HG03558 (cell line): Measurements from ENCODE around the gene AIM2.
A peak's percentile ranks its signal among the peaks of the same experiment; 100 is the strongest.
"Not testable (repeated sequence)": the region's sequence is repeated elsewhere in the genome, so short reads cannot be mapped to it uniquely, and the experiment has no call there.

Source experiments
- ATAC-seq: cut with Tn5 transposase; IDR thresholded peaks from one replicate; pipeline ENCODE4 v1.9.1; 2021; ENCODE audit warnings: moderate number of reproducible peaks; ENCODE audit not compliant: unreplicated experiment; ENCODE audit errors: extremely low read depth

AIM2 gene

GRCh38 chr1:159081626-159082025, 5.1 kb upstream of the AIM2 start:
- no peak for ATAC-seq

DNA sequence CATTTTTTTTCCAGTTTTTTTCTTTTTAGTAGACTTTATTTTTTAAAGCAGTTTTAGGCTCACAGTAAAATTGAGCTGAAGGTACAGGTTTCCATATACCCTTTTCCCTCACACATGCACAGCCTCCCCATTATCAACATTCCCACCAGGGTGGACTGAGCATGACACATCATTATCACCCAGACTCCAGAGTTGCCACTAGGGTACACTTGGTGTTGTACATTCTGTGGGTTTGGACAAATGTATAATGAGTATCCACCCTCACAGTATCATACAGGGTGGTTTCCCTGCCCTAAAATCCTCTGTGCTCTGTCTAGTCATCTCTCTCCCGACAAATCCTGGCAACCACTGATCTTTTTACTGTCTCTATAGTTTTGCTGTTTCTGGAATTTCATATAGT, 3.0 kb upstream of the AIM2 start:
- no peak for ATAC-seq

DNA sequence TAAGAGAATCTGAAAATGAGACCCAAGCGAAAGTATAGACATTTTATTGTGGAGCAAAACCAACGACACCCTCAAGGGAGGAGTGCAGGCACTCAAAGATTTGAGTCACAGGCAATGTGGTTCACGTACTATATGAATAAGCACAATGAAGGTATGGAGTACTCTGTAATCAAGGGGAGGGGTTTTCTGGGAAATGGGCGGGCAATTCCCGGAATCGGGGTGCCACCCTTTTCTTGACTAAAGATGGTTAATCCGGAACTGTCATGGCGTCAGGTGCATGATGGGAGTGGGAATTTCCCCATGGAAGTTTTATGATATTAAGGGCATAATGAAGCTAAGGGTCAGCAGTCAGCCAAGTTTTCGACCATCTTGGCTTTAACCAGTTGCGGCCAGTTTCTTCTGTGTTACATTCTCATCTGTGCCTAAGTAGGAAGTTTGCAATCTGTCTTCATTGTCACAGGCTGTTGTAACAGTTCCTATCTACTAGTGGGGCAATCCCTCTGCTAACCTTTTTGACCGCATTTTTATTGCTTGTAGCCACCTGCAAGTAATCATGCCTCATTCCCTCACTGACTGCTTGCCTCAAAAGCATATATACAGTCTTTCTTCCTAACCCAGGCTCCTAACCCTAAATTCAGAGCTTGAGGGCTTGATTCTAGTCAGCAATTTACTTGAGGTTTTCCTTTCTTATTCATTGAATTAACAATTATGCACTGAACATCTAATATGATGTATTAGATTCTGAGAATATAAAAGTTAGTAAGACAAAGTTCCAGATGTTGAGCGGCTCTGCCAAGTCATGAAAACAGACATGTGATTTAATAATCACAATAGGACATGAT, 775 bp upstream of the AIM2 start:
- ATAC-seq = peak; percentile 63

DNA sequence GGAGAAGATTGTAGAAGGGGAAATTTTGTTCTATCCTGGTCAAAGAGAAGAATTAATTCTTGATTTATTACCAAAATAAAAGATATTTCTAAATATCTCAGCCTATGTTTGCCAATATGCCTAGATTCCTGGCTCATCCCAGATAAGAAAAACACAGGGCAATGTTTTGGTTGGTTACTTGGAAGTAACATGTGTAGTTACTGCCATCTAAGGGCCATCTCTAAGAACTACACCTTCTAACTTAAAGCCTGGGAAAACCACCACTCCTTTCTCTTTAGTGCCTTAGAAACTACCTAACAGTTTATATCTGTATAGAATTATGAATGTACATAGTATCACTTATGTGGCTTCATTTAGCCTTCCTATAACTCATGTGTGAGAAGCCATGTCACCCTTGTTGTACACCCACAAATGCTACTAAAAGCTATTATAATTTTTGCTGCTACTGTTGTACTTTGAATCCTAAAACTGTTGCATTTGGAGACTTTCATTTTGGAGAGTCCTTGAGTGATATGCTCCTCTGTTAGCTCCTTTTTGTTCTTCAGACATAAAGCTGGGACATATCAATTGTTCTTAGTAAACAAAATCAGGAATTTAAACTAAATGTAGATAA, 4.5 kb downstream of the AIM2 start:
- ATAC-seq = no peak

DNA sequence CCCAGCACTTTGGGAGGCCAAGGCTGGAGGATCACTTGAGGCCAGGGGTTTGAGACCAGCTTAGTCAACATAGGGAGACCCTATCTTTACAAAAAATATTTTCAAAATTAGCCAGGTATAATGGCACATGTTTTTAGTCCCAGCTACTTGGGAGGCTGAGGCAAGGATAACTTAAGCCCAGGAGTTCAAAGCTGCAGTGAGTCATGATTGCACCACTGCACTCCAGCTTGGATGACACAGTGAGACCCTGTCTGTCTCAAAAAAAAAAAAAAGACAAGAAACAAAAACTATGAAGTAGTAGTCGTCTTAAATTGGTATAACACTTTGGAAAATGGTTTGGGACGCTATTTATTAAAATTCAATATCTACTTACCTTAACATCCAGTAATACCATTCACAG, 7.7 kb downstream of the AIM2 start:
- no peak for ATAC-seq

DNA sequence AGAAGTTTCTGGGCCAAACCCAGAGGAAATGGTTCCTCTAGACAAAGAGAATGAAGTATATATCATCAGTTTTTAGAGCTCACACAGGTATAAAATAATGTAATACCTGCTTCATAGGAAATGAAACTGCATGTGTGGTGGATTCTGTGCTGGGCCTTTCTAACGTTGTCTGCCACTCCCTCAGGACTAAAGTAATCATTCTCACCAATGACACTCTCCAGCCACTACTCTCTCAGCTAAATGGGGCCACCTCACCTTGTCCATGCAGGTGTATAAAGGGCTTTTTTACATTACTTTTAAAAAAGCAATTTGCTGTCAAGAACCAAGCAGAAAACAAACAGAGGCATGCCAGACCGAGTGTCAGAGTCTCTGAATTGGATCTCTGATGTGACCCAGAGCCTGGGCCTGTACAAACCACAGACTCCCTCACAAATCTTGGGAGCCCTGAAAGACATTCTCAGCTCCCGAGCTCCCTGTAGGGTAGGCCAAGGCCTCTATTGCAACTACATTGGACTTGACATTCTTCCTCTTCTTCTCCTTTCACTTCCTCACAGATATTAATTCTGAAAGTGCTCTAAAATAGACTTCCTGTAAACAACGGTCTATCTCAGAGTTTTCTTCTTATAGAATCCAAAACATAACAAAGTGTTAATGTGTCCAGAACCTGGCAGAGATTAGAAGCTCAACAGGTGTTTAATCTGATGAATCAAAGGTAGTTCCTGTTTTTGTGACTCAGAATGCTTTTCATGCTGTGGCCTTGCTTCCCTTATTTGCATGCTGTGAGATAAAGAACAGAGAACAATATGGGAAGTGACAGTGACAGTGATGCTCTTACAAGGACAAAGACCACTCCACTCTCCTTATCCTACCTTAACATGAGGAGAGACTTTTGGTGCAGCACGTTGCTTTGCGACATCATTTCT, 8.6 kb downstream of the AIM2 start:
- ATAC-seq = peak; percentile 91

- ATAC-seq = no peak
Observed at GRCh38 chr1:159066108-159066507, 10.5 kb downstream of the AIM2 start.

GRCh38 chr1:159065106-159065505, 11.5 kb downstream of the AIM2 start:
- ATAC-seq = no peak

DNA sequence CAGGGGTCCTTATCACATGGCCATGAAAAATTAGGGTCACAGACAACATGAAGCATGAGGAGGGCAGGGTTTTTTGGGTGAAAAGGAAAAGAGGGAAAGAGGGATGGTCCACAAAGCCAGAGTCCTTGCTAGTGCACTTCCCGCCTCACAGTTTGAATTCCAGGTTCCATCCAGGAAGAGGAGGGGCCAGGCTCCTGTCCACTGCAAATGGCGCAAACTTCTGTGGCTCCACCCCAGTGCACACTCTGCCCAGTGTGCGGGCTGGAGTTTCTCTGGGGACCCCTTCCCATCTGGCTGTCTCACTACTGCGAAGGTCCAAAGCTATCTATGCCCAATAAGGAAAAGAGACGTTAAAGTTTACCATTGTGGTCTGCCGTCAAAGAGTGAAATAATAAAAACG, 17.8 kb downstream of the AIM2 start:
- no peak for ATAC-seq

DNA sequence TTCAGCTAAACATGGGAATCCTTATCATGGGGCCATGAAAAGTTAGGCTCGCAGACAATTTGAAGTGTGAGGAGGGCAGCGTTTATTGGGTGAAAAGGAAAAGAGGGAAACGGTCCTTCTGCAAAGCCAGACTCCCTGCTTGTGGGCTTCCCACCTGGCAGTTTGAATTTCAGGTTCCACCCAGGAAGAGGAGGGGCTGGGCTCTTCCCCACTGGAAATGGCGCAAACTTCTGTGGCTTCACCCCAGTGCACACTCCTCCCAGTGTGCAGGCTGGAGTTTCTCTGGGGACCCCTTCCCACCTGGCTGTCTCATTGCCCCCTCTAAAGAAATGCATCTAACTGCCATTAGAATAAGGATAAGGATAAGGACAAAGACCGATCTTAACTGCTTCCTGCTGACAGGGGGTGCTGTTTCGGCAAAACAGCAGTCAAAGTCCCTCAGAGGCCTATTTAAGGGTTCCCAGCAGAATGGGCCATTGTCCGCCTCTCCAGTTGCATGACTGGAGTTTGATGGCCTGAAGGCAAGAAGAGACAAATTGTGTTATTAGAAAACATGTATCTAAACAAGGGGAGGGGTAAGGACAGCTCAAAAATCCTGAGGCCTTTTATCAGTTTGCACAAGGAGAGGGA, 20.4 kb downstream of the AIM2 start:
- no peak for ATAC-seq

GRCh38 chr1:159055181-159055641, 21.4 kb downstream of the AIM2 start:
- ATAC-seq = no peak

- ATAC-seq = no peak
Observed at GRCh38 chr1:159054427-159054826, 22.1 kb downstream of the AIM2 start.

DNA sequence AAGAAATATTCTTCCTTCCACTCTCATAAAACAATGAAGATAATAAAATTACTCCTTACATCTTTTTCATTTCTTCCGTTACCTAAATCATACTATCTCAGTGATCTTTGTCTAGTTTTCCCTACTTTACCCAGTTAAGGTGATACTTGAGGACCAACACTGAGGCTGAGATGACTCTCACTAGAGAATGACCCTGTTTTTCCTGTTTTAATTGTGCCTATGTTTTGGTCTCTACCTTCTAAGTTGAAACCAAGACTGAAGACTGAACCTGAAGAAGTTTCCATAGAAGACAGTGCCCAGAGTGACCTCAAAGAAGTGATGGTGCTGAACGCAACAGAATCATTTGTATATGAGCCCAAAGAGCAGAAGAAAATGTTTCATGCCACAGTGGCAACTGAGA, 25.1 kb downstream of the AIM2 start:
- ATAC-seq = no peak

- not testable (repeated sequence) for ATAC-seq
Observed at GRCh38 chr1:159046486-159046885, 30.1 kb downstream of the AIM2 start.

DNA sequence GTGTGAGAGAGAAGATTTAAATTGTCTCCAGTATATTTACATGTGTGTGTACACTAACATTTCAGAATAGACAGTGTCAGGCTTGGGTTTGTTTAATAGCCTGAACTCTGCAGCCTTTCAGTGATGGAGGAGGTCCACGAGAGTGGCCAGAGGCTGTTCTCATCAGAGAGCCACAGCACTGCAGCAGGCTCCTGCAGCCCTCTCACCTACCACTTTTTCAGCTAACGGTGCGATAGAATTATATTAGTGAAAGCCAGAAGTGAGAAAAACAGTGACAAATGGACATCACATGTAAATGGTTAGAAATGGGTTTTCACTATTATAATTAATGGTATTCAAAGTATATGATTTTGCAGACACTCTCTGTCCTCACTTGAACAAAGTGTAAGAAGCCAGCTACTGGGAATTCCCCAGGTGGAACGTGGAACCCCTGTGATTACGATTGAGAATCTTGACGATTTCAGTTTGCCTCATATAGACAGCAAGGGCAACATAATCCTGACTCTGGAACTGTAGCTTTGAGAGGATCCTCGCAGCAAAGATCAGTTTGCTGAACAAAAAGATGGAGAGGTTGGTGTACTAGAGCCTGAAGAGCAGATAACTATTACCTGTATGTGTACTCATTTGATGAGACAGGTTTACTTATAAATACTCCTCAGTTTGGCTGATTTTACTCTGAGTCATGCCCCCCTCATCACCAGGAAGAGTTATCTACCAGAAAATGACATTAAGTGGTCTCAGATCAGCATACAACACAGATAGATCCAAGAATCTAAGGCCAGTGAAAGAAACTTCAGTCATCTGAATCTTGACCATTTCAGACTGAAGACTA, 35.5 kb downstream of the AIM2 start:
- no peak for ATAC-seq

GRCh38 chr1:159040206-159040605, 36.4 kb downstream of the AIM2 start:
- ATAC-seq = no peak

DNA sequence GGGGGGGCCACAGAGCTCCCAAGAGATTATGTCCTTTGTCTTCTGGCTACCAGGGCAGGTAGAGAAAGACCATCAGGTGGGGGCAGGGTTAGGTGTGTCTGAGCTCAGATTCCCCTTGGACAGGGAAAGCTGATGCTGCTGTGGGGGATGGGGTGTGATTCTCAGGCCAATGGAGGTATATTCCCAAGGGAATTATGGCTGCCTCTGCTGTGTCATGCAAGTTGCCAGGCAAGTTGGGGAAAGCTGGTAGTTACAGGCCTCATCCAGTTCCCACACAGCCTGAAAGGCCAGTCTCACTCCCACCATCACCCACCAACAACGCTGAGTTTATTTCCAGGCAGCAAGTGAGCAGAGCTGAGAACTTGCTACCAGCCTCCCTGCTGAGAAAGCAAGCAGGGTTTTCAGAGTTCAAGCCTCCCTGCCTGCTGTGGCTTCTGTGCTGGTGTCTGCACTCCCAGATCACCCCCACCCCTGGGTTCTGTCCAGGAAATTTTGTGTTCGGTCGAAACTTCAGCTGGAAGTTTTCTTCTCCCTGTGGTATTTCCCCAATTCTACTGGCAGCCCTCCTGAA, 45.6 kb downstream of the AIM2 start:
- ATAC-seq = no peak

DNA sequence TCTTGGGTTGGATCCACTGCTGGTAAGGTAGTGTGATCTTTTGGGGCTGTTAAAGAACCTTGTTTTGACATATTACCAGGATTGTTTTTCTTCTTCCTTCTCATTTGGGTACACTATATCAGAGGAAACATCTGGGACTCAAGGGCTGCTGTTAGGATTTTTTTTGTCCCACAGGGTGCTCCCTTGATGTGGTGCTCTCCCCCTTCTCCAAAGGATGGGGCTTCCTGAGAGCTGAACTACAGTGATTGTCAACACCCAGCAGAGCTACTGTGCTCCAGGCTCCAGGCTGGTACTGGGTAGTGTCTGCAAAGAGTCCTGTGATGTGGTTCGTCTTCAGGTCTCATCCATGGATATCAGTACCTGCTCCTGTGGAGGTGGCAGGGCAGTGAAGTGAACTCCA, 46.3 kb downstream of the AIM2 start:
- no peak for ATAC-seq

DNA sequence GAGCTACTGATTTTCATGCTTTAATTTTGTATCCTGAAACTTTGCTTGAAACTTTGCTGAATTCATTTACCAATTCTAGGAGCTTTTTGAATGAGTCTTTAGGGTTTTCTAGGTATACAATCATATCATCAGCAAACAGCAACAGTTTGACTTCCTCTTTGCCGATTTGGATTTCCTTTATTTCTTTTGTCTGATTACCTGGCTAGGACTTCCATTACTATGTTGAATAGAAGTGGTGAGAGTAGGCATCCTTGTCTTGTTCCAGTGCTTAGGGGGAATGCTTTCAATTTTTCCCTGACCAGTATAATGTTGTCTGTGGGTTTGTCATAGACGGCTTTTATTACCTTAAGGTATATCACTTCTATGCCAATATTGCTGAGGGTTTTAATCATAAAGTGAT, 49.7 kb downstream of the AIM2 start:
- not testable (repeated sequence) for ATAC-seq
